HCT116 (cell line): ENCODE data around the gene PTPRF. TPM values are rescaled to one million over a fixed set of nuclear protein-coding genes. Genes with fewer than 3 reads are reported as not detected.

Experiments
- ATAC-seq: fragments of 200-7000 bp; cut with Tn5 transposase; 2 replicates; pipeline ENCODE4 v1.9.1; 2020; ENCODE audit warnings: mild to moderate bottlenecking, moderate library complexity
- BruUV-seq: library from RNA; stranded (reverse); fragments of 400-500 nt; replicated peaks from 2 replicates; lab custom pipeline; 2021; lab: Mats Ljungman, UMichigan
- CTCF ChIA-PET: fragments of 300-600 bp; sonication (Branson Sonifier 250); formaldehyde crosslinking; loops from one replicate; lab custom pipeline; 2021; ENCODE audit warnings: antibody characterized with exemption; lab: Charles Lee
- POLR2A ChIA-PET: fragments of 300-600, 350-600 bp; sonication (Branson Sonifier 250); formaldehyde crosslinking; loops from one replicate; lab custom pipeline; 2021; ENCODE audit warnings: antibody characterized with exemption; lab: Charles Lee
- RAD21 ChIA-PET, 2 experiments: fragments of 300-600 bp; sonication (Branson Sonifier 250); formaldehyde crosslinking; loops; one replicate each; lab custom pipeline; 2023; ENCODE audit warnings: low total read pairs in 2 of 2; ENCODE audit not compliant: uncharacterized antibody in 2 of 2, unreplicated experiment in 2 of 2, low non-redundant PET in 1 of 2; lab: Charles Lee
- DNase-seq: peaks from one replicate; pipeline ENCODE4 v3.0.0-alpha.2; 2010; ENCODE audit warnings: low read depth, low spot score
- H2AFZ ChIP-seq: fragments of 200-600 bp; shearing (Covaris generic), sonication (generic); 2 replicates; pipeline ENCODE4 v1.6.1; 2017; ENCODE audit warnings: low read depth, mixed run types, mixed read lengths, antibody characterized with exemption, low read length; ENCODE audit not compliant: poor library complexity, severe bottlenecking
- H3K27ac ChIP-seq: 2 replicates; pipeline ENCODE4 v1.5.1; 2012; ENCODE audit warnings: low read depth, low read length
- H3K27me3 ChIP-seq: fragments of 200-600 bp; sonication (generic); 2 replicates; pipeline ENCODE4 v1.6.1; 2016; ENCODE audit warnings: mixed run types, low read length, mixed read lengths; ENCODE audit not compliant: insufficient read depth
- H3K36me3 ChIP-seq, 2 experiments: fragments of 200-500 bp in 1 of 2; fragments of 200-600 bp in 1 of 2; sonication (Bioruptor generic) in 1 of 2; sonication (generic) in 1 of 2; 2 replicates each; pipeline versions ENCODE4 v1.5.1 to v1.6.1; 2014 to 2016; ENCODE audit warnings: low read length in 2 of 2, inconsistent platforms in 1 of 2, mixed read lengths in 1 of 2, mixed run types in 1 of 2; ENCODE audit not compliant: insufficient read depth in 2 of 2, control insufficient read depth in 1 of 2
- H3K4me1 ChIP-seq, 2 experiments: fragments of 200-600 bp in 1 of 2; sonication (generic) in 1 of 2; 2 replicates each; pipeline versions ENCODE4 v1.5.1 to v1.6.1; 2012 to 2017; ENCODE audit warnings: low read length in 2 of 2, inconsistent platforms in 1 of 2, mild to moderate bottlenecking in 1 of 2, mixed read lengths in 1 of 2, mixed run types in 1 of 2, moderate library complexity in 1 of 2; ENCODE audit not compliant: insufficient read depth in 2 of 2, control insufficient read depth in 1 of 2
- H3K4me2 ChIP-seq: fragments of 200-600 bp; sonication (generic); 2 replicates; pipeline ENCODE4 v1.6.1; 2017; ENCODE audit warnings: mixed run types, low read length, mixed read lengths
- H3K4me3 ChIP-seq, 2 experiments: fragments of 200-600 bp in 1 of 2; sonication (generic) in 1 of 2; replicated peaks in 1 of 2; 2 replicates each; pipeline ENCODE4 v1.5.1; 2011 to 2016; ENCODE audit warnings: low read length in 2 of 2, control low read depth in 1 of 2, low read depth in 1 of 2, mild to moderate bottlenecking in 1 of 2, mixed read lengths in 1 of 2, mixed run types in 1 of 2
- H3K79me2 ChIP-seq: fragments of 200-600 bp; sonication (generic); 2 replicates; pipeline ENCODE4 v1.6.1; 2017; ENCODE audit warnings: mild to moderate bottlenecking, mixed run types, low read length, moderate library complexity, mixed read lengths; ENCODE audit not compliant: insufficient read depth
- H3K9ac ChIP-seq: fragments of 200-600 bp; sonication (generic); 2 replicates; pipeline ENCODE4 v1.6.1; 2016; ENCODE audit warnings: low read length, mixed read lengths
- H3K9me2 ChIP-seq: fragments of 200-600 bp; sonication (generic), shearing (Covaris generic); 2 replicates; pipeline ENCODE4 v1.6.1; 2017; ENCODE audit warnings: mixed run types, mild to moderate bottlenecking, moderate library complexity; ENCODE audit not compliant: insufficient read depth
- H3K9me3 ChIP-seq, 2 experiments: fragments of 200-500 bp in 1 of 2; fragments of 200-600 bp in 1 of 2; sonication (Bioruptor generic) in 1 of 2; sonication (generic) in 1 of 2; 2 replicates each; pipeline ENCODE4 v1.6.1; 2014 to 2017; ENCODE audit warnings: low read length in 2 of 2, mixed read lengths in 2 of 2, inconsistent platforms in 1 of 2, low read depth in 1 of 2, mild to moderate bottlenecking in 1 of 2, mixed run types in 1 of 2, moderate library complexity in 1 of 2; ENCODE audit not compliant: control insufficient read depth in 1 of 2, insufficient read depth in 1 of 2
- H4K20me1 ChIP-seq: fragments of 200-600 bp; sonication (generic), shearing (Covaris generic); 2 replicates; pipeline ENCODE4 v1.6.1; 2017; ENCODE audit warnings: mixed run types, mild to moderate bottlenecking, moderate library complexity; ENCODE audit not compliant: insufficient read depth
- CBX3 ChIP-seq: IDR thresholded peaks from 2 replicates; pipeline ENCODE4 v1.6.1; 2012; ENCODE audit warnings: low read depth
- CEBPB ChIP-seq: IDR thresholded peaks from 2 replicates; pipeline ENCODE4 v1.6.1; 2012; ENCODE audit warnings: low read depth
- EGR1 ChIP-seq: IDR thresholded peaks from 2 replicates; pipeline ENCODE4 v1.6.1; 2012; ENCODE audit warnings: low read depth
- EZH2 ChIP-seq: fragments of 200-600 bp; sonication (generic); IDR thresholded peaks from 2 replicates; pipeline ENCODE4 v1.6.1; 2017; ENCODE audit warnings: antibody characterized with exemption, mixed run types
- EZH2phosphoT487 ChIP-seq: fragments of 200-600 bp; IDR thresholded peaks from 2 replicates; pipeline ENCODE4 v1.6.1; 2018; ENCODE audit warnings: antibody characterized with exemption, borderline replicate concordance
- FOSL1 ChIP-seq: IDR thresholded peaks from 2 replicates; pipeline ENCODE4 v1.6.1; 2012; ENCODE audit warnings: low read depth
- MAX ChIP-seq: IDR thresholded peaks from 2 replicates; pipeline ENCODE4 v1.6.1; 2012
- POLR2A ChIP-seq: IDR thresholded peaks from 2 replicates; pipeline ENCODE4 v1.7.0; 2011; ENCODE audit warnings: borderline replicate concordance; ENCODE audit not compliant: insufficient read depth, insufficient read length; ENCODE audit errors: extremely low read depth
- POLR2AphosphoS5 ChIP-seq: IDR thresholded peaks from 2 replicates; pipeline ENCODE4 v1.6.1; 2011; ENCODE audit warnings: mild to moderate bottlenecking, low read depth, low read length, moderate library complexity
- SP1 ChIP-seq: IDR thresholded peaks from 2 replicates; pipeline ENCODE4 v1.6.1; 2012; ENCODE audit warnings: low read depth
- SRF ChIP-seq: IDR thresholded peaks from 2 replicates; pipeline ENCODE4 v1.6.1; 2012; ENCODE audit warnings: low read depth
- TCF7L2 ChIP-seq: IDR thresholded peaks from 2 replicates; pipeline ENCODE4 v1.7.0; 2011; ENCODE audit warnings: borderline replicate concordance, inconsistent platforms; ENCODE audit not compliant: insufficient read depth, insufficient read length; ENCODE audit errors: extremely low read depth
- ZFX ChIP-seq: fragments of 450-650 bp; IDR thresholded peaks from 2 replicates; pipeline ENCODE4 v1.6.1; 2017
- intact Hi-C: fragments of 100-400 bp; cut with micrococcal nuclease; formaldehyde crosslinking; loops from 2 replicates; pipeline ENCODE4 v1.10.0; 2022
- total RNA-seq: library from RNA; stranded (reverse); gene quantifications from one replicate; pipeline ENCODE4 v1.2.1, GENCODE V29; 2021; ENCODE audit not compliant: unreplicated experiment
- TF ChIP-seq, protein P1 (sequence below): IDR thresholded peaks from 2 replicates; pipeline ENCODE4 v1.6.1; 2012; ENCODE audit warnings: low read depth
- TF ChIP-seq, protein P2 (sequence below): IDR thresholded peaks from 2 replicates; pipeline ENCODE4 v1.6.1; 2011; ENCODE audit warnings: mild to moderate bottlenecking, low read length, moderate library complexity; ENCODE audit not compliant: insufficient replicate concordance; ENCODE audit errors: extremely low read depth

The PTPRF gene
- total RNA-seq, 1 experiment from 2014 or later = 224 TPM

GRCh38 chr1:43611950-43612349, 81.3 kb downstream of the PTPRF start:
- no peaks in the 10 kb centered on the region for H3K9me3 ChIP-seq
- no peaks in the 10 kb centered on the region for H3K27me3 ChIP-seq
- H3K9ac ChIP-seq = no peak overlapping the region
- no peak overlapping the region for H3K4me2 ChIP-seq
- DNase-seq (no peak), ATAC-seq (no peak)
- RAD21 ChIA-PET = no interaction called here
- no peaks in the 10 kb centered on the region for H3K9me2 ChIP-seq
- H3K4me3 ChIP-seq = no peak overlapping the region
- TF ChIP-seq, protein P1, sequence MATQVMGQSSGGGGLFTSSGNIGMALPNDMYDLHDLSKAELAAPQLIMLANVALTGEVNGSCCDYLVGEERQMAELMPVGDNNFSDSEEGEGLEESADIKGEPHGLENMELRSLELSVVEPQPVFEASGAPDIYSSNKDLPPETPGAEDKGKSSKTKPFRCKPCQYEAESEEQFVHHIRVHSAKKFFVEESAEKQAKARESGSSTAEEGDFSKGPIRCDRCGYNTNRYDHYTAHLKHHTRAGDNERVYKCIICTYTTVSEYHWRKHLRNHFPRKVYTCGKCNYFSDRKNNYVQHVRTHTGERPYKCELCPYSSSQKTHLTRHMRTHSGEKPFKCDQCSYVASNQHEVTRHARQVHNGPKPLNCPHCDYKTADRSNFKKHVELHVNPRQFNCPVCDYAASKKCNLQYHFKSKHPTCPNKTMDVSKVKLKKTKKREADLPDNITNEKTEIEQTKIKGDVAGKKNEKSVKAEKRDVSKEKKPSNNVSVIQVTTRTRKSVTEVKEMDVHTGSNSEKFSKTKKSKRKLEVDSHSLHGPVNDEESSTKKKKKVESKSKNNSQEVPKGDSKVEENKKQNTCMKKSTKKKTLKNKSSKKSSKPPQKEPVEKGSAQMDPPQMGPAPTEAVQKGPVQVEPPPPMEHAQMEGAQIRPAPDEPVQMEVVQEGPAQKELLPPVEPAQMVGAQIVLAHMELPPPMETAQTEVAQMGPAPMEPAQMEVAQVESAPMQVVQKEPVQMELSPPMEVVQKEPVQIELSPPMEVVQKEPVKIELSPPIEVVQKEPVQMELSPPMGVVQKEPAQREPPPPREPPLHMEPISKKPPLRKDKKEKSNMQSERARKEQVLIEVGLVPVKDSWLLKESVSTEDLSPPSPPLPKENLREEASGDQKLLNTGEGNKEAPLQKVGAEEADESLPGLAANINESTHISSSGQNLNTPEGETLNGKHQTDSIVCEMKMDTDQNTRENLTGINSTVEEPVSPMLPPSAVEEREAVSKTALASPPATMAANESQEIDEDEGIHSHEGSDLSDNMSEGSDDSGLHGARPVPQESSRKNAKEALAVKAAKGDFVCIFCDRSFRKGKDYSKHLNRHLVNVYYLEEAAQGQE = no peak
- TF ChIP-seq SRF = no peak
- TF ChIP-seq EGR1 = no peak
- no peak for TF ChIP-seq POLR2AphosphoS5
- TF ChIP-seq CBX3 = no peak
- no peak for TF ChIP-seq POLR2A
- TF ChIP-seq MAX = no peak
- TF ChIP-seq, protein P2, sequence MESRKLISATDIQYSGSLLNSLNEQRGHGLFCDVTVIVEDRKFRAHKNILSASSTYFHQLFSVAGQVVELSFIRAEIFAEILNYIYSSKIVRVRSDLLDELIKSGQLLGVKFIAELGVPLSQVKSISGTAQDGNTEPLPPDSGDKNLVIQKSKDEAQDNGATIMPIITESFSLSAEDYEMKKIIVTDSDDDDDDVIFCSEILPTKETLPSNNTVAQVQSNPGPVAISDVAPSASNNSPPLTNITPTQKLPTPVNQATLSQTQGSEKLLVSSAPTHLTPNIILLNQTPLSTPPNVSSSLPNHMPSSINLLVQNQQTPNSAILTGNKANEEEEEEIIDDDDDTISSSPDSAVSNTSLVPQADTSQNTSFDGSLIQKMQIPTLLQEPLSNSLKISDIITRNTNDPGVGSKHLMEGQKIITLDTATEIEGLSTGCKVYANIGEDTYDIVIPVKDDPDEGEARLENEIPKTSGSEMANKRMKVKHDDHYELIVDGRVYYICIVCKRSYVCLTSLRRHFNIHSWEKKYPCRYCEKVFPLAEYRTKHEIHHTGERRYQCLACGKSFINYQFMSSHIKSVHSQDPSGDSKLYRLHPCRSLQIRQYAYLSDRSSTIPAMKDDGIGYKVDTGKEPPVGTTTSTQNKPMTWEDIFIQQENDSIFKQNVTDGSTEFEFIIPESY = no peak
- no peak for TF ChIP-seq SP1
- no peak for TF ChIP-seq ZFX
- no peak for TF ChIP-seq TCF7L2
- TF ChIP-seq EZH2 = no peak
- TF ChIP-seq FOSL1 = no peak
- TF ChIP-seq EZH2phosphoT487 = no peak
- TF ChIP-seq CEBPB = no peak
- intact Hi-C loops = no loop called here
- no peaks in the 10 kb centered on the region for H4K20me1 ChIP-seq
- BruUV-seq = no TSS peak
- H3K27ac ChIP-seq = no peak overlapping the region
- H3K79me2 ChIP-seq = no peaks in the 10 kb centered on the region
- CTCF ChIA-PET = no interaction called here
- H2AFZ ChIP-seq = no peak overlapping the region
- POLR2A ChIA-PET = no interaction called here
- no peaks in the 10 kb centered on the region for H3K4me1 ChIP-seq
- peaks cover 41 to 48% of the 10 kb centered on the region in 2 experiments; a peak in 3 of 4 replicates for H3K36me3 ChIP-seq
